ENCODE data around the gene FGF3.
A peak's percentile ranks its signal among the peaks of the same experiment; 100 is the strongest.

Gene FGF3

DNA sequence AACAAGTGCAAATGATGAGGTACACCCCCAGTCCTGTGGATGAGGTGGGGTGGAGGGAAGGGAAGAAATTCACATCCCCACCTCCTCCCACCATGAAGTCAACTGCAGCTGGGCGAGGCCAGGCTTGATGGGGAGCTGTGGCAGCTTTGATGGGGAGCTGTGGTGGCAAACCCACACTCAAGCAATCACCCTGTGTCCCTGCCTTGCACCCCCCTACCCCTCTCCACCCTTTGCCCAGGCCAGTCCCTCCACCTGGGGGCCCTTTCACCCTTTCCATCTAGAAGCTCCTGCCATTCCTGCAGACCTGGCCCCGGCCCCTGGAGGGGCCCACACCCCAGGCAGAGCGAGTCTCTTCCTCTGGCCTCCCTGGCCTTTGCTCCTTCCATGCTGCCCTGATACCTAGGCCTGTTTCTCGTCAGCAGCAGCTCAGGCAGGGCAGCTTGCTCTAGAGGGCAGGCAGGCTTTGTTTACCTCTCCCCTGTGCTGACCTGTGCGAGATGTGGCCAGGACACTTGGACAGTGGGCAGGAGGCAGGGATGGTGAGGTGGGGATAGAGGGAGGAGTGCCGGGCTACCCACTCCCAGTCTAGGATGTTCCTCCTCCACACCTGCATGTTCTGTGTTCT is 4.5 kb upstream of the FGF3 start:
- no peak overlapping the region for H3K4me3 ChIP-seq (ENCODE audit: low read depth, low read length)
- no peak for DNase-seq (ENCODE audit: low read depth)
- TF ChIP-seq, protein P1, sequence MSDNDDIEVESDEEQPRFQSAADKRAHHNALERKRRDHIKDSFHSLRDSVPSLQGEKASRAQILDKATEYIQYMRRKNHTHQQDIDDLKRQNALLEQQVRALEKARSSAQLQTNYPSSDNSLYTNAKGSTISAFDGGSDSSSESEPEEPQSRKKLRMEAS (IDR thresholded peaks at IDR 0.05; ENCODE audit: low read depth, low read length), result no peak
- TF ChIP-seq POLR2A (IDR thresholded peaks at IDR 0.05; ENCODE audit: extremely low read depth, insufficient read length) (no peak), MYC (IDR thresholded peaks at IDR 0.05; ENCODE audit: low read depth, low read length) (no peak)
- TF ChIP-seq, protein P2, sequence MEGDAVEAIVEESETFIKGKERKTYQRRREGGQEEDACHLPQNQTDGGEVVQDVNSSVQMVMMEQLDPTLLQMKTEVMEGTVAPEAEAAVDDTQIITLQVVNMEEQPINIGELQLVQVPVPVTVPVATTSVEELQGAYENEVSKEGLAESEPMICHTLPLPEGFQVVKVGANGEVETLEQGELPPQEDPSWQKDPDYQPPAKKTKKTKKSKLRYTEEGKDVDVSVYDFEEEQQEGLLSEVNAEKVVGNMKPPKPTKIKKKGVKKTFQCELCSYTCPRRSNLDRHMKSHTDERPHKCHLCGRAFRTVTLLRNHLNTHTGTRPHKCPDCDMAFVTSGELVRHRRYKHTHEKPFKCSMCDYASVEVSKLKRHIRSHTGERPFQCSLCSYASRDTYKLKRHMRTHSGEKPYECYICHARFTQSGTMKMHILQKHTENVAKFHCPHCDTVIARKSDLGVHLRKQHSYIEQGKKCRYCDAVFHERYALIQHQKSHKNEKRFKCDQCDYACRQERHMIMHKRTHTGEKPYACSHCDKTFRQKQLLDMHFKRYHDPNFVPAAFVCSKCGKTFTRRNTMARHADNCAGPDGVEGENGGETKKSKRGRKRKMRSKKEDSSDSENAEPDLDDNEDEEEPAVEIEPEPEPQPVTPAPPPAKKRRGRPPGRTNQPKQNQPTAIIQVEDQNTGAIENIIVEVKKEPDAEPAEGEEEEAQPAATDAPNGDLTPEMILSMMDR (IDR thresholded peaks at IDR 0.05; ENCODE audit: low read depth, low read length), result no peak

DNA sequence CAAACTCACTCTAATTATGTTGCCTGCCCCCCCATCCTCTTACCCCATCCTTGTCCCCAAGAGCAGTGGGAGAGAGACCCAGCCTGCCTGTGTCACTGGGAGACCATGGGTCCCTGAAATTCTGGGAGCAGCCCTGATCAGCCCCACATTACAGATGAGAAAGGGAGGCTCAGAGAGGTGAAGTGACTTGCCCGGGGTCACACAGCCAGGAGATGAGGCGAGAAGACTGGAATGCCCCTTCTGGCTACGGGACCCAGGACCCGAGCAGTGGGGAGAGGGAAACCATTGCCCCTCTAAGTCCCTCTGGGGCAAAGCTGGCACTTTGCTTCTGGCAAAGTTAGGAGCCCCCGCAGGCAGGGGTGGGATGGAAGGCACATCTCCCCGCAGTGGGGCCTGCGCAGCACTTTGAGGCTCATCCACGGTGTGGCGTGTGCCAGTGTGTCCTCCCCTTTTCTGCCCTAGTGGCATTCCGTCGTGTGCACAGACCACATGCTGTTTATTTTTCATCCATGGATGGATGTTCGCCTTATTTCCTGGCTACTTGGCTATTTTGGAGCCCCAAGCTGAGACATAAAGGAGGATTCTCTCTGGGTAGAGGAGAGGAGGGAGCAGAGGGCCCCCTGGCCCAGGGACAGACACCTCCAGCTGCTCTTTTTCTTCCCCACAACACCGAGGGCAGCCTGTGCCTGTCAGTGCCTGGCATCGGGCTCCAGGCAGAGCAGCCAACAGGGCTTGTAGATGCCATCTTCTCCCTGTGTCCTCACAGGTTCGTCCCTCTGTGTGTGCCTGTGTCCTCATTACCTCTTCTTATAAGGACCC is 3.7 kb upstream of the FGF3 start:
- TF ChIP-seq MYC (IDR thresholded peaks at IDR 0.05; ENCODE audit: low read depth, low read length) (no peak), POLR2A (IDR thresholded peaks at IDR 0.05; ENCODE audit: extremely low read depth, insufficient read length) (no peak)
- TF ChIP-seq, protein P1 (IDR thresholded peaks at IDR 0.05; ENCODE audit: low read depth, low read length), result no peak
- TF ChIP-seq, protein P2 (IDR thresholded peaks at IDR 0.05; ENCODE audit: low read depth, low read length), result no peak
- DNase-seq (ENCODE audit: low read depth), result no peak
- no peak overlapping the region for H3K4me3 ChIP-seq (ENCODE audit: low read depth, low read length)

DNA sequence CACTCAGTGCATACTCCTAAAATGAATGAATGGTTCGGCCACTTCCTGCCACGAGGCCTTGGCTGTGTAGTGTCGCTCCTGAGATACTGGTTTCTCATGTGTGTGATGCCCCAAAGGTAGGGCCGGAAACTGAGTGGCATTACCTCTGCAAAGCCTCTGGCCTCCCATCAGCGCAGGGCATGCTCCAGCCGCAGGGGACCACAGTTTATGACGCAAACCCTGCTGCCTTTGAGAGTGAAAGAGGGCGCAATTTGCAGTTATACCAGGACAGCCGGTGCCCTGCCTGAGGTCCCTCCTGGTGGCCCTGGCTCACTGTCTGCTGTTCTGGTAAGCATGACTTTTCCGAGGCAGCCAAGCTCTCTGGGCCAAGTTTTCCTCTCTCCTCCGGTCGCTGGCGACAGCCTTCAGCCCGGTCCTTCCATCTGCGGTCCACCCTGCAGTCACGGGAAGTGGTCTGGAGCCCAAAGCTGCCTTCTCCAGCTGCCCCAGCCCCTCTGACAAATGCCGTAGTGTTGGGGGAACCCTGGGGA is 2.4 kb upstream of the FGF3 start:
- TF ChIP-seq, protein P1 (IDR thresholded peaks at IDR 0.05; ENCODE audit: low read depth, low read length), result no peak
- TF ChIP-seq, protein P2 (IDR thresholded peaks at IDR 0.05; ENCODE audit: low read depth, low read length), result no peak
- no peak for TF ChIP-seq POLR2A (IDR thresholded peaks at IDR 0.05; ENCODE audit: extremely low read depth, insufficient read length)
- TF ChIP-seq MYC (IDR thresholded peaks at IDR 0.05; ENCODE audit: low read depth, low read length), result no peak

DNA sequence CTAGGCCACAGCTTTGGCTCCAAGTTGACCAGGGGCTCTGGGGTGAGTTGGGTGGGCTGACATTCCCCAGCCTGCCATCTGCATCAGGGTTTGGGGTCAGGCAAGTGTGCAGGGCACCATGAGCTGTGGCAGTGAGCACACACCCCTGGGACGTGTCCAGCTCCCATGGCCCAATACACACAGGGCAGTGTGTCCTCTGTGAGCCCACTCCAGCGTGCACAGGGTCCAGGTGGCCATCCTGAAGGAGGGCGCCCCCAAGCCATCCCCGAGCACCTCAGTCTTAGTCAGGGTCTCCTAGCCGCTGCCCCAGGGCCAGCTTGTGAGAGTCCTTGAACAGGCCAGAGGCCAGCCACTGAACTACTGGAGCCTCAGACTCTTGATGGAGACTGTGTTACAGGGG is 1.2 kb upstream of the FGF3 start:
- DNase-seq (ENCODE audit: low read depth), result no peak
- TF ChIP-seq, protein P2 (IDR thresholded peaks at IDR 0.05; ENCODE audit: low read depth, low read length), result no peak
- H3K4me3 ChIP-seq (ENCODE audit: low read depth, low read length), result no peak overlapping the region

More for the DNA sequence above, 2.4 kb upstream of the FGF3 start:
- H3K4me3 ChIP-seq (ENCODE audit: low read depth, low read length), result no peak overlapping the region
- peak; percentile 30 for DNase-seq (ENCODE audit: low read depth)

DNA sequence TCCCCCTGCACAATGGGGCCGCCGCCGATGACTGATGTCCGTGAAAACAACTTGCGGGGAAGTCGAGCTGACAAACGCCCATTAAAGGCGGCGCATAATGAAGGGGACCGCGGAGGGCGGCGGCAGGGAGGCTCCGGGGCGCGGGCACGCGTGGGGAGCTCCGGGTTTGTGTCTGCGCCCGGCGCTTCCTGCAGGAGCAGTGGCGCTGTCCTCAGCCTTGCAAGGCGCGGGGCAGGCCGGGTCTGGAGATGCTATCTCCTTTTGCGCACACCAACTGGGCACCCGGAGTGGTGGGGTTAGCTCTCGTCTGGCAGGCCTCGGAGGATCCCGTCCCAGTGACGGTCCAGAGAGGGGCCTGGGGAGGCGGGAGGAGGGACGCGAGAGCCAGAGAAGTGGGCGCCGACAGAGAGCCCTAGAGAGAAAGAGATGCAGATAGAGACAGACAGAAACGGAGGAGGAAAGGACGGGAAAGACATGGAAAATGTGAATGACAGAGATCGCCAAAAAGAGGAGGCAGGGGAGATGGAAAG is 390 bp upstream of the FGF3 start:
- no peak for DNase-seq (ENCODE audit: low read depth)
- TF ChIP-seq POLR2A (IDR thresholded peaks at IDR 0.05; ENCODE audit: extremely low read depth, insufficient read length), result no peak
- TF ChIP-seq MYC (IDR thresholded peaks at IDR 0.05; ENCODE audit: low read depth, low read length), result no peak
- TF ChIP-seq, protein P2 (IDR thresholded peaks at IDR 0.05; ENCODE audit: low read depth, low read length), result no peak
- TF ChIP-seq, protein P1 (IDR thresholded peaks at IDR 0.05; ENCODE audit: low read depth, low read length), result no peak
- no peak overlapping the region for H3K4me3 ChIP-seq (ENCODE audit: low read depth, low read length)

Measured in NB4 (cell line).